Activated CD4-positive, alpha-beta T cell treated with anti-CD3 and anti-CD28 coated beads, Interleukin-2, amount 50 U/mL, for 48 hours (primary cell): ENCODE results near the gene TARP.
"Not testable (repeated sequence)": the region's sequence is repeated elsewhere in the genome, so short reads cannot be mapped to it uniquely, and the experiment has no call there.

Experiments used
- DNase-seq, 2 experiments: peaks; one replicate each; pipeline ENCODE4 v3.0.0-alpha.2; 2020

Gene TARP

GRCh38 chr7:38296059-38296857, 22.8 kb upstream of the TARP start:
- no peak for DNase-seq

DNA sequence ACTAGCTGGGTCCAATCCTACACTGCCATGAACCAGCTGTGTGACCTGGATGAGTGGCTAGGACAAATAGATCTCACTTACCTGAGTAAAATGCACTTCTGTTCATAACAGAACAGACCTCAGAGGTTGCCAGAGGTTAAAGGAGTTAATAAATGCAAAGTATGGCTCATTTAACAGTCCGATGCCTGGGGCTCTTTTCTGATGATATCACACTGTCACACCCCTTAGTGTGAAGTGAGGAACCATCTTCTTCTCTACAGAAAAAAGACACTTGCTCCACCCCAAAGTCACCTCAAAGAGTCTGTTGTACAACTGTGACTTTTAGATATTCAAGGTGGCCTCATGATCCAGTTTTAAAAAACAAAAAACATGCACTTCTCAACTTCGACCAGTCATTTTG, 21.5 kb upstream of the TARP start:
- no peak for DNase-seq

DNA sequence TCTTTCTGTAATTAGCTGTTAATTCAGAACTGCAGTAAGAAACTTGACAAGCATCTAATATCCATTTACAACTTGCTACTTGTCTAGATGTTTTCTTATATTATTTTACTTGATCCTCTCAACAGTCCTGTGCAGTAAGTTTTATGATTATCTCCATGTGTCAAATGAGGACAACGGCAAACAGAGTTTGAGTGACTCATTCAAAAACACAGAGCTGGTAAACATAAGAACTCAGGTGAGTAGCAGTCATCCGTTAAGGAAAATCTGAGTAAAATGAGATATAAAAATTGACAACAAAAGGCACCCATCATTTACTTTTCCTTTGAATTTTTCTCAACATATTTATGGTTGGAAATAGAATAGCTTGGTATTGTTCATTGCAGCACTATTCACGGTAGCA, 19.0 kb upstream of the TARP start:
- DNase-seq, result no peak

- no peak for DNase-seq
These were observed 18.2 kb upstream of the TARP start for GRCh38 chr7:38291650-38292049.

DNA sequence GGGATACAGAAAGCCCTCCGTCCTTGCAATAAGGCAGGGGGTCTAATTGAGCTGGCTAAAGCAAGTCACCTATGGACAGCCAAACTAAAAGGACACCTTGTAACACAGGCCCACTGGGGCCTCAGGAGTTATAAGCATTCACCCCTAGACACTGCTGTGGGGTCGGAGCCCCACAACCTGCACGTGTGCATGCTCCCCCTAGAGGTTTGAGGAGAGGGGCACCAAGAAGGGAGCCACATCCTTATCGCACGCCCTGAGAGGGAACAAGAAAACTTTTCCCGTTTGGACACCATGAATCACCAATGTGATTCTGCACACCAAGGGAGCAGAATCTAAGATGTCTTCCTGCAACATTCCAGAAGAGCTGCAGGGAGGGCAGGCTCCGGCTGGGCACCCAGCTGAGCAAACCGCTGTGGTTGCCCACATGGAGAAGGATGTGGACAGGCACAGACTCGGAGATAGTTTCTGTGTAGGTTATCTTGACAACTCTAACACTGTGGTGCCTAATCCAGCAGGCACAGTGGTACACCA, 17.7 kb upstream of the TARP start:
- no peak for DNase-seq

- no peak for DNase-seq
These were observed 11.1 kb upstream of the TARP start for GRCh38 chr7:38284553-38284952.

DNA sequence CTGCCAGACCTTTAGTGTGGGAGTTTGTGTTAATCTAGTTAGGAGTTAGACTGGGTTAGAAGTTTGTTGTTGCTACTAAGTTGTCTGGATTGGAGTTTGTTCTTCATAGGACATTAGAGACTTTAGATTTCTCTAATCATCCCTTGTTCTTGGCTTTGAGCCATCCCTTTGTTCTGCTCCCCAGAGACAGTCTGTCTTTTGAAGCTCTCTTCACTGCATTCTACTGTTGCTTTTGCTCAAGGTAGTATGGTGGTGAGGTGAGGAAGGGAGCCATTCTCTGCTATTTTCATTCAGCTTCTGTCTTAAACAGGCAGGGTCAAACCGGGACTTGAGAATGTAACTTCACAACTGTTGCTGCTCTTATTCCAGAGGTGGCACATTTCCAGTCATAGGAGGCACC, 10.4 kb upstream of the TARP start:
- DNase-seq, result no peak

DNA sequence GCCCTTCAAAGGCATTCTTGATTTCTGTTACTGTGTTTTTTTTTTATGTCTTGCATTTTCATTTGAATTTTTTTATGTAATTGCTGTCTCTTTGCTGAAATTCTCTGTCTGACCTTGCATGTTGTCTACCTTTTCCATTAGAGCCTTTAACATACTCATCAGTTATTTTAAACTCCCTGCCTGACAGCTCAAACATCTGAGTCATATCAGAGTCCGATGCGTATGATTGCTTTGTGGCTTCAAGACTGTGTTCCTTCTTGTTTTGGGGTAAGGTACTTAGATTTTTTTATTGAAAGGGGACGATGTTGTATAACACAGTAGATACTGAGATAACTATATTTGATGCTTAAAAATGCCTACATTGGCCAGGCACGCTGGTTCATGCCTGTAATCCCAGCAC, 9.7 kb upstream of the TARP start:
- no peak for DNase-seq

GRCh38 chr7:38282081-38282480, 8.6 kb upstream of the TARP start:
- DNase-seq, result no peak

DNA sequence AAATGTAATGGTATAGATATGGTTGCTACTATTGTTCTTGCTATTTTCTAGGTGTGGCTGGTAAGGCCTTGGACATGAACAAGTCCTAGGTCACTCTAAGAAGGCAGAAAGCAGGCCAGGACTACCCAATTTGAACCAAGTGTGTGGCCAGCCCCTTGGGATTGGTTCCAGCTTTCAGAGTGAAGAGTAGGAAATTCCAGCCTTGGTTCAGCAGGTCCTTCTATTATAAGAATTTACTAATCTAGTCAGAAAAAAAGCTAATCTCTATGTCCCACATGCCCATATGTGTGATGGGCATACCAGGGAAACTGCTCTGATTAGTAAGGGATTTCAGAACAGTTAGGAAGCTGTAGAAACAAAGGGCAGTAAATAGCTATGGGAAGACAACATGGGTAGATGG, 7.8 kb upstream of the TARP start:
- DNase-seq, result no peak

DNA sequence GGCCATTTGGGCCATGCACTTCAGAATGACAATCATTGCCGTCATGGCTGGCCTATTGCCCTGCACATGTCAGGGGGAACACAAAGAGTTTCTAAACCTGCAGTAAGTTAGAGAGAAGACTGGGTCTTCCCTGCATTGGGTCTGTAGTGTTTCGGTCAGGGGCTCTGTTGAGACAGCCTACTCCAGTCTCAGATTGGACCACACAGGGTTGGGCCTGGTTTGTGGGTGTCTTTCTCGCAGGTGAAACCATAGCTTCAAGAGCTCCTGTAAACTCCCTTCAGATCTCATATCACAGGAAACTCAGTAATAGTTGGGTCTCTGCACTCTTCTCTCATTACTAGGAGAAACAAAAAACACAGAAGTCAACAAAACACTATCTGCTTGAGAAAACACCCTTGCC, 7.3 kb upstream of the TARP start:
- no peak for DNase-seq

- no peak for DNase-seq
These were observed 6.6 kb upstream of the TARP start for GRCh38 chr7:38280000-38280399.

GRCh38 chr7:38276096-38276877, 2.9 kb upstream of the TARP start:
- no peak for DNase-seq

- DNase-seq, result no peak
These were observed 1.6 kb upstream of the TARP start for GRCh38 chr7:38274927-38275620.

DNA sequence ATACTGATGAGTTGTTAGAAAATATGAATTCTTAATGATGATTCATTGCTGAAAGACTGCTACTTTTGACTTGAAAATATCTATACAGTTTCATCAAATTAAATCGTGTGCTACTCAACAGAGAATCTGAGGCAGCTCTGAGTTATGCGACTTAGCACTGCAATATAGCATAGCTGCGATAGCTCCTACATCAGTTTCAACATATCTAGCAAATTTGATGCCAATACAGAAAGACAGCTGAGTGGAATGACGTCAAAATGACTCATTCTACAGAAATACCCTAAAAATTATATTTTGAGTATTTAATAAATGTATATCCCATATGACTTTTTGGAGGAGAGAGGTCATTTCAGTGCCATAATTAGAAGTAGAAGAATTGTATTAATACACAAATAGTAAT, 1.1 kb upstream of the TARP start:
- no peak for DNase-seq

GRCh38 chr7:38270405-38270804, 3.0 kb downstream of the TARP start:
- DNase-seq, result not testable (repeated sequence)

- not testable (repeated sequence) for DNase-seq
These were observed 3.6 kb downstream of the TARP start for GRCh38 chr7:38269704-38270346.

- not testable (repeated sequence) for DNase-seq
These were observed 7.5 kb downstream of the TARP start for GRCh38 chr7:38265958-38266357.

GRCh38 chr7:38264602-38265001, 8.8 kb downstream of the TARP start:
- not testable (repeated sequence) for DNase-seq

DNA sequence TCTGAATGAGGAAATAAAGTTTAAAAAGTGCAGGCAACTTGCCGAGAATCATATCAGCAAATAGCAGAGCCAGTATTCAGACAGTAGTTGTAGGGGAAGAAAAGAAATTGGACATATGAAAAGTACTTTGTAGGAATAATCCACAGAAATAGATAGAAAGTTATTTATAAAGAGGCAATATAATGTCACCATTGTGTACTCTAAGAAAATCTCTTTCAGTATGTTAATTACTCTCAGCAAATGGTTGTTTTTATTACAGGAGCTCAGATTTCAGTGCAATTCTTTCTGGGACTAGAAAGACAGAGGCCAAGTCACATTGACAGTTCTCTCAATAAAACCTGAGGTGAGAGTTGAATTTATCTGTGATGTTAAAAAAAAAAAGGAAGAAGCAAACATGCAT, 10.2 kb downstream of the TARP start:
- DNase-seq, result not testable (repeated sequence)

- no peak for DNase-seq
These were observed 10.9 kb downstream of the TARP start for GRCh38 chr7:38262545-38262944.

- not testable (repeated sequence) for DNase-seq
These were observed 11.4 kb downstream of the TARP start for GRCh38 chr7:38262026-38262425.

- DNase-seq, result not testable (repeated sequence)
These were observed 11.8 kb downstream of the TARP start for GRCh38 chr7:38261601-38262000.
